HUES48 (cell line): ENCODE data around the gene FUT1.
"Not testable (repeated sequence)": the region's sequence is repeated elsewhere in the genome, so short reads cannot be mapped to it uniquely, and the experiment has no call there.

ENCODE experiments used
- H3K27ac ChIP-seq: one replicate; pipeline ENCODE4 v1.7.0; 2013; ENCODE audit warnings: low read depth, low read length, inconsistent platforms
- H3K27me3 ChIP-seq: 2 replicates; pipeline ENCODE4 v1.6.1; 2013; ENCODE audit warnings: mild to moderate bottlenecking, low read length; ENCODE audit not compliant: control insufficient read depth, insufficient read depth
- H3K36me3 ChIP-seq: 2 replicates; pipeline ENCODE4 v1.6.1; 2013; ENCODE audit warnings: low read length; ENCODE audit not compliant: control insufficient read depth, insufficient read depth
- H3K4me1 ChIP-seq: 2 replicates; pipeline ENCODE4 v1.6.1; 2013; ENCODE audit warnings: mild to moderate bottlenecking, low read length; ENCODE audit not compliant: control insufficient read depth, insufficient read depth
- H3K4me3 ChIP-seq: 2 replicates; pipeline ENCODE4 v1.5.1; 2013; ENCODE audit warnings: mild to moderate bottlenecking, low read depth, low read length
- H3K9ac ChIP-seq: 2 replicates; pipeline ENCODE4 v1.6.1; 2013; ENCODE audit warnings: mild to moderate bottlenecking, low read depth, low read length, moderate library complexity
- H3K9me3 ChIP-seq: 2 replicates; pipeline ENCODE4 v1.6.1; 2013; ENCODE audit warnings: low read length; ENCODE audit not compliant: control insufficient read depth, insufficient read depth

Gene FUT1

DNA sequence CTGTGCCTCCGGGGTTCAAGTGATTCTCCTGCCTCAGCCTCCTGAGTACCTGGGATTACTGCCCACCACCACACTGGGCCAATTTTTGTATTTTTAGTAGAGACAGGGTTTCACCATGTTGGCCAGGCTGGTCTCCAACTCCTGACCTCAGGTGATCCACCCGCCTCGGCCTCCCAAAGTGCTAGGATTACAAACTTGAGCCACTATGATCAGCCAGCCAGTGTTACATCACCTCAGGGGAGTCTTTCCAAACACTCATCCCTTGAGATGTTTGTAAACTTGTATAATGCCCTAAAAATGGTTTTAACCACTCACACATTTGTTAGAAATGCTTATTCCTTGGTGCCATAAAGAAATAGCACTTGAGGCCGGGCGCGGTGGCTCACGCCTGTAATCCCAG is 34.0 kb upstream of the FUT1 start:
- not testable (repeated sequence) for H3K27me3 ChIP-seq, H3K27ac ChIP-seq, H3K4me1 ChIP-seq, H3K4me3 ChIP-seq, H3K9ac ChIP-seq, H3K9me3 ChIP-seq, H3K36me3 ChIP-seq

DNA sequence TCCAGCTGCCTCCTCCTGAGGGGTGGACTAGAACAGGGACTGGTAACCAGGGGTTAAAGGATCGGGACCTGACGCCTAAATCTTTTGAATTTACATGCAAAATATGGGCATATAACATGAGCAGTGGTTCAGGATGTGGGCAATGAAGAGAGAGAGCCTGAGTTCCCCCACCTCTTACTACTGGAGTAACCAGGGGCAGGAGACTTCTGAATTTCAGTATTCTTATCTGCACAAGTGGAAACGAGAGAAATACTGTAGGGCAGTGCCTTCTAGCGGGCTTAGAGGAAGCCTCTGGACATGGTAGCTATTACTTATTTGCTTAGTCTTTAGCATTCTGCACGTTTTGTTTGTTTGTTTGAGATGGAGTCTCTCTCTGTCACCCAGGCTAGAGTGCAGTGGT is 32.1 kb upstream of the FUT1 start:
- no peak overlapping the region for H3K4me3 ChIP-seq
- no peaks in the 10 kb centered on the region for H3K9me3 ChIP-seq
- no peak overlapping the region for H3K9ac ChIP-seq
- no peak overlapping the region for H3K27ac ChIP-seq
- no peaks in the 10 kb centered on the region for H3K36me3 ChIP-seq
- H3K4me1 ChIP-seq, result peaks cover 2% of the 10 kb centered on the region; the same call in 1 of the 2 replicates
- no peaks in the 10 kb centered on the region for H3K27me3 ChIP-seq

GRCh38 chr19:48780631-48781391 is 28.4 kb upstream of the FUT1 start:
- no peak overlapping the region for H3K9ac ChIP-seq
- no peaks in the 10 kb centered on the region for H3K4me1 ChIP-seq
- H3K36me3 ChIP-seq, result no peaks in the 10 kb centered on the region

DNA sequence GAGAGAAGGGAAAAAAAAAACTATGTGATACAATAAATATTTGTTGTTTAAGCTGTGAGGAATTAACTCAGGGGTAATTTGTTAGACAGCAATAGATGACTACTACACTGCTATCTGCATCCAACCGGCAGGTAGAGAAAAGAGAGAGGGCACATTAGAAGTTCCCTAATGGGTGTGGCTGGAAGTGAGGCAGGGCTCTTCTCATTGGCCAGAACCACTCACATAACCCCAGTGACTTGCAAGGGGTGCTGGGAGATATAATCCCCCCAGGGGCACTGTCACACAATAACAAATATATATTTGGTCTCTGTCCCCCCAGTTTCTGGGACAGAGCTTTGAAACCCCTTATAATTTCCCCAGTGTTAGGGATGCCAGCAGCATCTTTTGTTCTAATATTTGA is 27.2 kb upstream of the FUT1 start:
- Histone ChIP-seq H3K27ac (no peak overlapping the region), H3K4me3 (no peak overlapping the region)

More at GRCh38 chr19:48780631-48781391, 28.4 kb upstream of the FUT1 start:
- H3K9me3 ChIP-seq, result no peaks in the 10 kb centered on the region
- H3K27ac ChIP-seq, result no peak overlapping the region
- no peaks in the 10 kb centered on the region for H3K27me3 ChIP-seq
- no peak overlapping the region for H3K4me3 ChIP-seq

DNA sequence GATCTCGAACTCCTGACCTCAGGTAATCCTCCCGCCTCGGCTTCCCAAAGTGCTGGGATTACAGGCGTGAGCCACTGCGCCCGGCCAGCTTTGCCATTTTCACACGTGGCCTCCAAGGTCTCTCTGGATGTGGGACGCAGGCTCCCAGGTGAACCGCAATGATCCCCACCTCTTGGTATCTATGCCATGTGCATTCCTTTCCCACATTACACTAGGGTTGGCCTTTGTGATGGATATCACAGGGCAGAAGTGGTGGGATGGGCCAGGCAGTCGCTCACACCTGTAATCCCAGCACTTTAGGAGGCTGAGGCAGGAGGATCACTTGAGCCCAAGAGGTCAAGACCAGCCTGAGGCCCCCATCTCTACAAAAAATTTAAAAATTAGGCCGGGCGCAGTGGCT is 25.3 kb upstream of the FUT1 start:
- Histone ChIP-seq H3K4me3 (no peak overlapping the region), H3K27me3 (no peaks in the 10 kb centered on the region), H3K9ac (no peak overlapping the region), H3K27ac (no peak overlapping the region), H3K36me3 (no peaks in the 10 kb centered on the region), H3K4me1 (no peaks in the 10 kb centered on the region), H3K9me3 (no peaks in the 10 kb centered on the region)

More for the DNA sequence above, 27.2 kb upstream of the FUT1 start:
- no peaks in the 10 kb centered on the region for H3K36me3 ChIP-seq
- no peak overlapping the region for H3K9ac ChIP-seq
- no peaks in the 10 kb centered on the region for H3K4me1 ChIP-seq
- no peaks in the 10 kb centered on the region for H3K27me3 ChIP-seq
- no peaks in the 10 kb centered on the region for H3K9me3 ChIP-seq

DNA sequence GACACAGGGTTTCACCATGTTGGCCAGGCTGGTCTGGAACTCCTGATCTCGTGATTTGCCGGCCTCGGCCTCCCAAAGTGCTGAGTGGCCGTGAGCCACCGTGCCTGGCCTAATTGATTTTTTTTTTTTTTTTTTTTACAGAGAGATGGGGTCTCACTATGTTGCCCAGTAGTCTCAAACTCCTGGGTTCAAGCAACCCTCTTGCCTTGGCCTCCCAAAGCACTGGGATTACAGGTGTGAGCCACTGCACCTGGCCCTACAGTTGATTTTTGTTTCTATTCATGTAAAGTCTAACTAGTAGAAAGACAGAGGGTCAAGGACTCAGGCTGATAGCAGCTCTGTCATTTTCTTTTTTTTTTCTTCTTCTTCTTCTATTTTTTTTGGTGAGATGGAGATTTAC is 24.7 kb upstream of the FUT1 start:
- Histone ChIP-seq H3K4me3 (no peak overlapping the region), H3K9ac (no peak overlapping the region)

GRCh38 chr19:48772503-48772953 is 20.1 kb upstream of the FUT1 start:
- no peaks in the 10 kb centered on the region for H3K27me3 ChIP-seq
- H3K9me3 ChIP-seq, result no peaks in the 10 kb centered on the region
- H3K36me3 ChIP-seq, result no peaks in the 10 kb centered on the region
- H3K4me1 ChIP-seq, result peaks cover 2% of the 10 kb centered on the region; the same call in 1 of the 2 replicates
- no peak overlapping the region for H3K4me3 ChIP-seq
- no peak overlapping the region for H3K9ac ChIP-seq
- H3K27ac ChIP-seq, result no peak overlapping the region

More for the DNA sequence above, 24.7 kb upstream of the FUT1 start:
- H3K27me3 ChIP-seq, result no peaks in the 10 kb centered on the region
- no peaks in the 10 kb centered on the region for H3K36me3 ChIP-seq
- no peaks in the 10 kb centered on the region for H3K9me3 ChIP-seq
- H3K27ac ChIP-seq, result no peak overlapping the region
- H3K4me1 ChIP-seq, result no peaks in the 10 kb centered on the region

- no peak overlapping the region for H3K9ac ChIP-seq
- no peak overlapping the region for H3K4me3 ChIP-seq
- no peaks in the 10 kb centered on the region for H3K9me3 ChIP-seq
- H3K4me1 ChIP-seq, result peaks cover 2% of the 10 kb centered on the region; the same call in 1 of the 2 replicates
- no peak overlapping the region for H3K27ac ChIP-seq
- H3K27me3 ChIP-seq, result no peaks in the 10 kb centered on the region
- H3K36me3 ChIP-seq, result no peaks in the 10 kb centered on the region
Observed at GRCh38 chr19:48770734-48771472, 18.5 kb upstream of the FUT1 start.

GRCh38 chr19:48770266-48770665 is 17.8 kb upstream of the FUT1 start:
- H3K27ac ChIP-seq, result no peak overlapping the region
- H3K9ac ChIP-seq, result no peak overlapping the region
- H3K4me1 ChIP-seq, result peaks cover 2% of the 10 kb centered on the region; the same call in 1 of the 2 replicates
- H3K27me3 ChIP-seq, result no peaks in the 10 kb centered on the region
- no peaks in the 10 kb centered on the region for H3K36me3 ChIP-seq
- no peaks in the 10 kb centered on the region for H3K9me3 ChIP-seq
- H3K4me3 ChIP-seq, result no peak overlapping the region

- Histone ChIP-seq H3K4me3 (no peak overlapping the region), H3K36me3 (no peaks in the 10 kb centered on the region), H3K27me3 (no peaks in the 10 kb centered on the region), H3K4me1 (peaks cover 2% of the 10 kb centered on the region; the same call in 1 of the 2 replicates), H3K9ac (no peak overlapping the region), H3K27ac (no peak overlapping the region), H3K9me3 (no peaks in the 10 kb centered on the region)
Observed at GRCh38 chr19:48768994-48769713, 16.7 kb upstream of the FUT1 start.
